GM18519 (cell line): Measurements from ENCODE around the gene CD248.
A peak's percentile ranks its signal among the peaks of the same experiment; 100 is the strongest.
"Not testable (repeated sequence)": the region's sequence is repeated elsewhere in the genome, so short reads cannot be mapped to it uniquely, and the experiment has no call there.

ENCODE experiments used
- ATAC-seq: cut with Tn5 transposase; IDR thresholded peaks from one replicate; pipeline ENCODE4 v1.9.1; 2021; ENCODE audit warnings: mild to moderate bottlenecking, moderate library complexity; ENCODE audit not compliant: unreplicated experiment, low FRiP score

Gene CD248

DNA sequence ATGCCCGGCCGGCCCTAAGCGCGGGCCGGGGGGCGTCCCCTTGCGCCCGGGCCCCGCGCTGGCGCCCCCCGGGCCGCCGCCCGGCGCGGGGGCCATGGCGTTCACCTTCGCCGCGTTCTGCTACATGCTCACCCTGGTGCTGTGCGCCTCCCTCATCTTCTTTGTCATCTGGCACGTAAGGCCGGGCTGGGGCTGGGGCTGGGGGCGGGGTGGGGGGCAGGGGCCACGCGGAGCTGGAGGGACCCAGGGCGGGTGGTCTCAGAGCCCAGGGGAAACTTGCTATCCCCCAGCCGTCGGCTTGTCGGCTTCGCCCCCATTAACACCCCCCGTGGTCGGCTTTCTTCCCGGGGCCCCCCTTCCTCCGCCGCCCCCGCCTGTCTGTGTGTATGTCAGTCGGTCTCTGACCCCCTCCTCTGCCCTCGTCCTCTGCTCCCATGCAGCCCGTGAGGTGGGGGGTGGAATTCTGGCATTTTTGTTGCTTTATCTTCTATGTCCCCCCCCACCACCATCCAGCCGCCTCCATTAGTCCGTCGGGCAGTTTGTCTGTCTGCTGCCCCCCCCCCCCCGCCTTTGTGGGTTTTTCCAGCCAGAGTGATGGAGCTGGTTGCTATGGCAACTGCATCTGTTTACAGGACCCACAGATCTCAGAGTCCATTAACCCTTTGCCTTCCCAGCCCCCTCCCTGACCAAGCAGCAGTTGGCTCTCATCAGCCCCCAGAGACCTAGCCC is 38.3 kb downstream of the CD248 start:
- no peak for ATAC-seq

DNA sequence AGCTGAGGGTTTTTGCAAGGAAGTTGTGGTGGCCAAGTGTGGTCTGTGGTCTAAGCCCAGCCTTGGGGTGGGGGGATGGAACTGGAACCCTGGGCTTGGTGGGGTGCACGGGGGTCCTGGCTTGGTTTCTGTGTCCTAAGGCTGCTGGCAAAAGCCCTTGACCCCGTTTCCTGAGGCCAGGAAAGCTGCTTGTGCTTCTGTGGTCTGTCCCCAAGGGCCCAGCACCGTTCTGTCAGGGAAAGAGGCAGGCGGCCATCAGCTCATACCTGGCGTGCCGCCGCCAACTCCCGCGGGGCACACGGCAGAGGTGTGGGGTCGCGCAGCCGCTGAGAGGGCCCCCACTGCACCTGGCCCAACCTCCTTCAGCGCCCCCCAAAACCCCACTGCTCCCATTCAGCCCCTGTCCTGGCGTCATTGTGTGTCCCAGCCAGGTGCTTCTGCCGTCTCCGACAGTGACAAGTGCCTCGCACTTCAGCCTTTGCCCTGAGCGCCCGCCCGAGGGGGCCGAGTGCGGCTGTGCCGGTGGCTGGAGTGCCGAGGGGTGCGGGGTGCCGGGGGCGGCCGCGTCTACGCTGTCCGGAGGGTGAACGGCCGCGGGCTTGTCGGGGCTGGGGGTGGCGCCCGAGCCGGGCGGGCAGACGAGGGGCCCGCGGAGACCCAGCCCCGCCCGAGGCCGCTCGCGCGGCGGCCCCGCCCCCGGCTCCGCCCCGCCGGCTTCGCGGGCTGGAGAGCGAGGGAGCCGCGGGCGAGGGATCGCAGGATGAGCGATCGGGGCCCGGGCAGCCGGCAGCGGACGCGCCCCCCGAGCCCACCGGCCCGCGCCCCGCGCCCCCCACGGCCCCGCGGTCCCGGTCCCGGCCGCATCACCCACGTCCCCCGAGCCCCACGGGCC is 39.1 kb downstream of the CD248 start, which contains the start of gene CNIH2:
CNIH2 (plus strand) TSS at position 705 of the 892 bp plus-strand sequence. CDS start 282 bp downstream, outside the sequence.
- ATAC-seq = no peak

DNA sequence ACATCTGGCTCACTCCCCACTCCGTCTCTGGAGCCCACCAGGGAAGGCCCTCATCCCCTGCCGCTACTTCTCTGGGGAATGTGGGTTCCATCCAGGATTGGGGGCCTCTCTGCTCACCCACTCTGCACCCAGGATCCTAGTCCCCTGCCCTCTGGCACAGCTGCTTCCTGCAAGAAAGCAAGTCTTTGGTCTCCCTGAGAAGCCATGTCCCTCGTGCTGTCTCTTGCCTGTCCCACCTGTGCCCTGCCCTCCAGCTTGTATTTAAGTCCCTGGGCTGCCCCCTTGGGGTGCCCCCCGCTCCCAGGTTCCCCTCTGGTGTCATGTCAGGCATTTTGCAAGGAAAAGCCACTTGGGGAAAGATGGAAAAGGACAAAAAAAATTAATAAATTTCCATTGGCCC is 39.8 kb downstream of the CD248 start:
- ATAC-seq = not testable (repeated sequence)

DNA sequence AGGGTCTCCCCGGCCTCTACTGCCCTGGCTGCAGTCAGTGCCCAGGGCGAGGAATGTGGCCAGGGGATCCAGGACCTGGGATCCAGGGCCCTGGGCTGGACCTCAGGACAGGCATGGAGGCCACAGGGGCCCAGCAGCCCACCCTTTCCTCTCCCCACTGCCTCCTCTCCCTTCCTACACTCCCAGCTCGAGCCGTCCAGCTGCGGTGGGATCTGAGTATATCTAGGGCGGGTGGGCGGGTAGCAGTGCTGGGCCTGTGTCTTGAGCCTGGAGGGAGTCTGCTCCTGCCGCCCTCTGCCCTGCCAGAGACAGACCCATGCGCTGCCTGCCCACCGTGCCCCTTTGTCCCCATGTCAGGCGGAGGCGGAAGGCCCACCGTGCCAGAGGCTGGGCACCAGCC is 40.2 kb downstream of the CD248 start:
- ATAC-seq = not testable (repeated sequence)

DNA sequence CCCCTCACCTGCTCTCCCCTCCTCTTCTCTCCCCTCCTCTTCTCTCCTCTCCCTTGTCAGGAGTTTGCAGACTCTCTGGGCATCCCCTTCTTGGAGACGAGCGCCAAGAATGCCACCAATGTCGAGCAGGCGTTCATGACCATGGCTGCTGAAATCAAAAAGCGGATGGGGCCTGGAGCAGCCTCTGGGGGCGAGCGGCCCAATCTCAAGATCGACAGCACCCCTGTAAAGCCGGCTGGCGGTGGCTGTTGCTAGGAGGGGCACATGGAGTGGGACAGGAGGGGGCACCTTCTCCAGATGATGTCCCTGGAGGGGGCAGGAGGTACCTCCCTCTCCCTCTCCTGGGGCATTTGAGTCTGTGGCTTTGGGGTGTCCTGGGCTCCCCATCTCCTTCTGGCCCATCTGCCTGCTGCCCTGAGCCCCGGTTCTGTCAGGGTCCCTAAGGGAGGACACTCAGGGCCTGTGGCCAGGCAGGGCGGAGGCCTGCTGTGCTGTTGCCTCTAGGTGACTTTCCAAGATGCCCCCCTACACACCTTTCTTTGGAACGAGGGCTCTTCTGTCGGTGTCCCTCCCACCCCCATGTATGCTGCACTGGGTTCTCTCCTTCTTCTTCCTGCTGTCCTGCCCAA is 40.7 kb downstream of the CD248 start:
- no peak for ATAC-seq

DNA sequence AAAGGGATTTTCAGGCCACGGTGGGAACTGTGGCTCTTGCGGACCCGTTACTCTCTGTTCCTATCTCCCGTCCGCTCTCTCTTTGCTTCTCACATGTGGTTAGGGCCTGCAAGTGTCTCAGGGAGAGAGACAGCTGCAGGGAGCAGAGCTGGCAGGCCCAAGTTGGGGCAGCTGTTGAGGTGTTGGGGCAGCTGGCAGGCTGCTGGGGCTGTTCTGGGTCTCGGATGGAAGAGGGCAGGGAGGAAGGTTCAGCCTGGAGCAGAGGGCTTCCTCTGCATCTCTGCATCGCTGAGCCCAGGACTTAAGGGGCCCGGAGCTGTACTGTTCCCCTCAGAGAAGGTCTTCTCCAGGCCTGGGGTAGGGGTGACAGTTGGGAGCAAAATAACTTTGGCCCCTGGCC is 41.4 kb downstream of the CD248 start:
- no peak for ATAC-seq

DNA sequence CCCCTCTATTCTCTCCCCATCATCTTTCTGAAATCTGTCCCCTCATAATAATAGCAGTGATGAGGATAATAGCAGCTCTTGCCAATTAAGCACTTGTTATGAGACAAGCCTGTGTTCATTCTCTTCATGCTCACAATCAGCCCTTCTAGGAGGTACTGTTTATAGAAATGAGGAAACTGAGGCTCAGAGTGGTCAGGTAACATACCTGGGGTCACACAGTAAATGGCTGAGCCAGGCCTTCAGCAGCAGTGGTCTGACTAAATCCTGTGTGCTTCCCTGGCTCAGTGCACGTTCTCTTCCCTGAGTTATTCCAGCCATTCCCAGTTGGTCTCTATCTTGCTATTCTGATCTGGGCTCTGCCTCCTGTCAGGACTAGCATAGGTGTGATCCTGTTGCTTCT is 42.6 kb downstream of the CD248 start:
- no peak for ATAC-seq

DNA sequence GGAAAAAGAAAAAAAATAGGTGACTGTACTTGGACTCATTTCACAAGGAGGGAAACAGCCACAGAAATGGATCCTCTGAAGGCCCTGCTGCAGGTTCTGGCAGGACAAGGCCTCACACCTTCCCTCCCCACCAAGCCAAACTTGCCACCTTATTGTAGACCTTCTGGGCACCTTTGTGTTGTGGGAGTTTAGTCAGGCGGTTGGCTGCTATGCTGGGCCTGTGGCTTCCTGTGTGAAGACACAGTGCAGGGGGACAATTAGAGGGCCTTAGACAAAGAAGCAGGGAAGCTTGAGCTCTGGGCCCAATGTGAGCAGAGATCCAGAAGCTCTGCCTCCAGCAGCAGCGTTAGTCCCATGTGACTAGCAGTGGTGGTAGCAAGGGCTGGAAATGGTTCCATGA is 44.2 kb downstream of the CD248 start:
- no peak for ATAC-seq

DNA sequence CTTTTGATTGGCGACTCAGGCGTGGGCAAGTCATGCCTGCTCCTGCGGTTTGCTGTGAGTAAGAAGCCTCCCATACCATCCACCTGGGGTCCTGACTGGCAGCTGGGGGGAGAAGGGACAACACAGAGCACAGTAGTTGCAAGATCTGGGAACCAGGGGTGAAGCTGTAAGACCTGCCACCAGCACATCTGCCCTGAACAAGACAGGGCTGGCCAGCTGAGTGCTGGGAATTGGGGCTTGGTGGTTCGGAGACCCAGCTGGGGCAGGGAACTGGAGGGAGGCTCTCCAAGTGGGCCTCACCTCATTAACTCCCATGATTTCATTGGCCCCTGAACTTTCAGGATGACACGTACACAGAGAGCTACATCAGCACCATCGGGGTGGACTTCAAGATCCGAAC is 45.0 kb downstream of the CD248 start:
- no peak for ATAC-seq

DNA sequence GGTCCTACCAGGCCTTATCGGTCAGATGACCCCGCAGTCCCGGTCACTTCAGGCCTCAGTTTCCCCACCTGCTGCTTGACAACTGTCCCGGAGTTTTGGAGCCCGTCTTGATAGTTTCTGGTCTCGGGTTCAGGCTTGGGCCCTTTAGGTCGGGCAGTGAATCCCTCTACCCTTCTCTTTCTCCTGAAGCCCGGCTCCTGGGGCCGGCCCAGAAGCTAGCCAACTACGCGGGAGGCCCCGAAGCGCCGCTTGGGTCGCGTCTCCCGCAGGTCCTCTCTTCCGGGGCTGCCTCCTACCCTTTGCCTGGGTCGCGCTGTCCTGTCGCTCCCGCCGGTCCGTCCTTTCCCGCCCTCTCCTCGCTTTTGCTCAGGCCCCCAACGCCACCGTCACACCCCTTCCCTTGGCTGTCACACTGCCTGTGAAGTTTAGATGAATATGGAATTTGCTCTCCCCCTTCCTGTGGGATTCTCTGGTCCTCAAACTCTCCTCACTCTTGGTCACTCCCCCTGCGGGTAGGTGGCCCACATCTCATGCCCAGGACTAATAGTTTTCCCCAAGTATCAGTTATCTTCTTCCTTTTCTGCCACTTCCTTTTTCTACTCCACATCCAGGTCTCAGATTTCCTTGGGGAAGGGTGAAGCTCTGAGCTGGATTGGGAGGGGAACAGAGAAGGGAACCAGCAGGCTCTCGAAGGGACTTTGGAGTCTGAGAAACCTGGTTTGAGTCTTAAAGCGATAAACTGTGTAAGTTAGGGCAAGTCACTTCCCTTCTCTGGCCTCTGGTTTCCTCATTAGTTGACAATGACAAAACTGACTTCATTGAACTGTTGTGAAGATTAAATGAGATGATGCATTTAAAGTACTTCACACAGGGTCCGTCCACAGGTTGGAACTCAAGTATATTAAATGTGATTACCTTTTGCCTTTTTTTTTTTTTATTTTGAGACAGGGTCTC is 47.6 kb downstream of the CD248 start:
- ATAC-seq = no peak

DNA sequence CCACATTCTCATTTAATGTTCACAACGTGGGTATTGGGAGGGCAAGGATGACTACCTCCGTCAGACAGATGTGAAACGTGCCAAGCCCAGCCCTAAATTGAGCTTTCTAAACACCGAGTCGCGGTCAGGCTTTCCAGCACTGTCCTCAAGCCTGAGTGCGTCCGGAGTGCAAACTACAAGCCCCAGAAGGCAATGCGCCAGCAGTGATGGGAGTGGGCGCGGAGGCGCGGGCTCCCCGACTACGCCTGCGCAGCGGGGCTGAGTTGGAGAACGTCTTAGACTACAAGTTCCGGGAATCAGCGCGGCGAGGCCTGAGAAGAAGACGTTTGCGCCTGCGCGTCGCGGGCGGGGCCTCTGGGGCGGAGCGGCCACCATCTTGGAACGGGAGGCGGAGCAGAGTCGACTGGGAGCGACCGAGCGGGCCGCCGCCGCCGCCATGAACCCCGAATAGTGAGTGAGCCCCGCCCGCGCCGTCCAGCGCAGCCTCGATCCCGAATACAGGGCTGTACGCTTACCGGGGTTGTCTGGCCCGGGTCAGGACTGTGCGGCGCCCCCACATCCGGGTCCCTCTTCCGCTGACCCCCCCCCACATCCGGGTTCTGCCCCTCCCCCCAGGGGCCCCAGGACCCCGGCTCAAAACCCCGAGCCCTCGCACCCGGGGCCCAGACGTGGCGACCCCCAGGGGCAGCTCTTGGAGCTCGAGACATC is 48.4 kb downstream of the CD248 start, which contains the start of gene RAB1B:
RAB1B (plus strand) TSS at position 396 of the 708 bp plus-strand sequence; CDS start at position 437, 41 bp downstream.
- ATAC-seq = peak; percentile 68

DNA sequence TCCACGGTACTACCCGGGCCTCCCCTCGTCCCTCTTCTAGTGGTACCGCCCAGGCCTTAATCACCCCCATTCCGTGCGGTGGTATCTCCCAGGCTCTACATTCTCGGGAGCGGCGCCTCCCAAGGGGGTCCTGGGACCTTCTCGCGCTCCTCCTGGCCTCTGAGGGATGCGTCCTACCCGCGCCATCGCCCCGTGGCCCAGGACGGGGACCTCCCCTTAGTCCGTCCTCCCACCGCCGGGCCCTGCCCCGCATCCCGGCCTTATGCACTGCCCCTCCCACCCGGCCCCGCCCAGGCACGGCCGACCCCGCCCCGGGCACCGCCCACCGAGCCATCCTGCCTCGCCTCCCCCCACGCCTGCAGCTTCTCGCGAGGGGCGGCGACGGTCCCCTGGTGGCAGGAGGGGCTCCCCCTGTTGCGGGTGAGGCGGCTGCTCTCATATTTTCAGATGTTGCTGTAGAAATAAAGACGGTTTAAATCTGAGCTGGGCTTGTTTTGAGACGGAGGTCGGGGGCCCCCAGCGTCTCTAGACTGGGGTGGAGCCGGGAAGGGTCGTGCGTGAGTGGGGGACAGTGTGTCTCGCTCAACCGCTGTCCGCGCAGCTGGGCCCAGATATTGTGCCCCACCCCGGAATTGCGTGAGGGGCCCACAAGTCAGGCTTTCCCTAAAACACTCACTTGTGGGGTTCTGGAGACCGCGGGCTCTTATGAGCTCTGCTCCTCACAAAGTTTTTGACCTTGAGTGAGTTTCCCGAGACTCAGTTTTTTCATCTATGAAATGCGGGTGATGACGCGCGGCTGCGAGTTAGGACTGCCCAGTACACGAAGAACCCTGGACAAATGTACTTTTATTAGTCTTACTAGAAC is 49.2 kb downstream of the CD248 start:
- ATAC-seq = peak; percentile 26

DNA sequence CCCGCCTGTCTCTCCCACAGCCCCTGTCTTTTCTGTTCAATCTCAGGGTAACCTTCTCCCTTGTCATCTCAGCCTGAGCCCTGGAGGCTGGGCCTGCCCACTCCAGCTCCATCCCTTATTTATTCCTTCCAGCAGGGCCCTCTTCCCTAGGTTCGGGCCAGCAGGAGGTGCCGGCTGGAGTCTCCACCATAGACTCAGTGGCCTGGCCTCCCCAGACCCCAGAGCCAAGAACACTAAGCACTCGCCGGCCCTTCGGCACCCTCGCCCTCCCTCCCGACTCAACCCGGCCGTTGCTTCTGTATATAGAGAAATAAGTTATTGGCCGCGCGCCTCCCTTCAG is 49.8 kb downstream of the CD248 start:
- no peak for ATAC-seq

DNA sequence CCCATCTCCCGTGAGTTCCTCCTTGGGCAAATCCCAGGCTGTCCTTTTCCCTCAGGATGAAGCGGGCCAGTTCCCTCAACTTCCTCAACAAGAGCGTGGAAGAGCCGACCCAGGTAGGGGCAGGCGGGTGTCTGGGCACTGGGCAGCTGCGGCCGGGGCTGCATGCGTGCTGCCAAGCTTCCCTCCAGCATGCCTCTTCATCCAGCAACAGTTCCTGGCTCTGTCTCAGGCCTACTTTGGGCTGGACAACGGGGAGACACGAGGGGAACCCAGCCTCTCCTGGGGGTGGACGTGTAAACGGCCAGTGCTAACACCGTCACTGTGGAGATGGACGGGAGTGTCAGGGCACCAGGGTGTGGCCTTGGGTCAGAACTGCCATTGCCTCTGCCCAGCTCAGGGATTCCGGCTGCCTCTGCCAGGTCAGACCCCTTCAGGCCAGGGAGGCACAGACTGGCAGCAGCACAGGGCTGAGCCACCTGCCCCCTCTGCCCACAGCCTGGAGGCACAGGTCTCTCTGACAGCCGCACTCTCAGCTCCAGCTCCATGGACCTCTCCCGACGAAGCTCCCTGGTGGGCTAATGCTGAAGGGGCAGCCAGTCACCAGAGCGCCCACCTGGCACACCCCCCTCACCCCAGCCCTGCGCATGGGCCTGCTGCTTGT is 50.3 kb downstream of the CD248 start:
- ATAC-seq = no peak

DNA sequence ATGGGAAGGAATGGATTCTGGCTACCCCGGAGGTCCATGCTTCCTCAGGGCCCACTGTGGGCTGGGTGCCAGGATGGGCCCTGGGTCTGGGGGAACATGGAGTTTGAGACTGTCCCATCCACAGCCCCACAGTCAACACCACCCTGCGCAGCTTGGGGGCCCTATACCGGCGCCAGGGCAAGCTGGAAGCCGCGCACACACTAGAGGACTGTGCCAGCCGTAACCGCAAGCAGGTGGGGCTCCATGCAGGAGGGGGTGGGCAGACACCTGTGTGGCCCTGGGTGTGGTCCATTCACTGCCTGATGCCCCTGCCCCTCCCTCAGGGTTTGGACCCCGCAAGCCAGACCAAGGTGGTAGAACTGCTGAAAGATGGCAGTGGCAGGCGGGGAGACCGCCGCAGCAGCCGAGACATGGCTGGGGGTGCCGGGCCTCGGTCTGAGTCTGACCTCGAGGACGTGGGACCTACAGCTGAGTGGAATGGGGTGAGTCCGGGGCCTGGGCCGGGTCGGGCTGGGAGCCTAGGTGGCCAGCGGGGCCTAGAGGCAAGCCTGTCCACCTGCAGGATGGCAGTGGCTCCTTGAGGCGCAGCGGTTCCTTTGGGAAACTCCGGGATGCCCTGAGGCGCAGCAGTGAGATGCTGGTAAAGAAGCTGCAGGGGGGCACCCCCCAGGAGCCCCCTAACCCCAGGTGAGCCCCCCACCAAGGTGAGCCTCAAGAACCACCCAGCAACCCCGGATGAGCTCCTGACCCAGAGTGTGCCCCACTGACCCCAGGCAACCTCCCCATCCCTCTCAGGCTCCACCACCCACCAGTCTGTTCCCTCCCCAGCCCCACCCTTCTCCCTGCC is 51.1 kb downstream of the CD248 start:
- ATAC-seq = no peak

DNA sequence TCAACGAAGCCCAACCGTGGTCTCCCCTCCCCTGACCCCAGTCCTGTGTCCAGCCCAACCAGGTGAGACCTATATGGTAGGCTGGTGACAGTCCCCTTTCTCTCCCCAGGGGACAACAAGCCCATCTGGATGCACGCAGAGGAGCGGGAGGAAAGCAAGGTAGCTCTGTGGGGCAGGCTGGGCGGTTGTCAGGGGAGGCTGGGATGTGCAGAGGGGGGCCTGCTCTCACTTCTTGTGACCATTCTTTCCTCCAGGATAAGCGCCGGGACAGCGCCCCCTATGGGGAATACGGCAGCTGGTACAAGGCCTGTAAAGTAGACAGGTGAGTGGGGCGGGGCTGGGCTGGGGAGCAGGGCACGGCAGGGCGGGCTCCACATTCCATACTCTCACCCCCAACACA is 51.9 kb downstream of the CD248 start:
- no peak for ATAC-seq
